ENCODE results near the gene BMP8B.

Gene BMP8B

GRCh38 chr1:39757501-39757900 lies 31.2 kb downstream of the BMP8B start:
- no peak for DNase-seq

- DNase-seq: no peak
Observed at GRCh38 chr1:39755965-39756659, 32.6 kb downstream of the BMP8B start.

- DNase-seq: no peak
Observed at GRCh38 chr1:39754906-39755504, 33.7 kb downstream of the BMP8B start.

DNA sequence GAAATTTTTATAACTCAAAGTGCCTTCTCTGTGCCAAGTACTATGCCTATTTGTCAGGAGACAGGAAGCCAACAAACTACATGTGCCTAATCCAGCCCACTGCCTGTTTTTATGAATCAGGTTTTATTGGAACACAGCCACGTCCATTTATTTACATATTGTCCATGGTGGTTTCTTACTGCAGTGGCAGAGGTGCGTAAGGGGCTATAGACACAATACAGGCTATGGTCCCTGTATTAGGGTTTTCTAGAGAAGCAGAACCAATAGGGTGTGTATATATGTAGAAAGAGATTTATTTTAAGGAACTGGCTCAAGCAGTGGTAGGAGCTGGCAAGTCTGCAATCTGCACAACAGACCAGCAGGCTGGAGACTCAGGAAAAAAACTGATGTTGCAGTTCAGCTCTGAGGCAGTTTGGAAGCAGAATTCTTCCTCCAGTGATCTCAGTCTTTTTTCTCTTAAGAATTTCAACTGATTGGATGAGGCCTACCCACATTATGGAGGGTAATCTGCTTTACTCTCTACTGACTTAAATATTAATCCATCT lies 34.6 kb downstream of the BMP8B start:
- DNase-seq: no peak

DNA sequence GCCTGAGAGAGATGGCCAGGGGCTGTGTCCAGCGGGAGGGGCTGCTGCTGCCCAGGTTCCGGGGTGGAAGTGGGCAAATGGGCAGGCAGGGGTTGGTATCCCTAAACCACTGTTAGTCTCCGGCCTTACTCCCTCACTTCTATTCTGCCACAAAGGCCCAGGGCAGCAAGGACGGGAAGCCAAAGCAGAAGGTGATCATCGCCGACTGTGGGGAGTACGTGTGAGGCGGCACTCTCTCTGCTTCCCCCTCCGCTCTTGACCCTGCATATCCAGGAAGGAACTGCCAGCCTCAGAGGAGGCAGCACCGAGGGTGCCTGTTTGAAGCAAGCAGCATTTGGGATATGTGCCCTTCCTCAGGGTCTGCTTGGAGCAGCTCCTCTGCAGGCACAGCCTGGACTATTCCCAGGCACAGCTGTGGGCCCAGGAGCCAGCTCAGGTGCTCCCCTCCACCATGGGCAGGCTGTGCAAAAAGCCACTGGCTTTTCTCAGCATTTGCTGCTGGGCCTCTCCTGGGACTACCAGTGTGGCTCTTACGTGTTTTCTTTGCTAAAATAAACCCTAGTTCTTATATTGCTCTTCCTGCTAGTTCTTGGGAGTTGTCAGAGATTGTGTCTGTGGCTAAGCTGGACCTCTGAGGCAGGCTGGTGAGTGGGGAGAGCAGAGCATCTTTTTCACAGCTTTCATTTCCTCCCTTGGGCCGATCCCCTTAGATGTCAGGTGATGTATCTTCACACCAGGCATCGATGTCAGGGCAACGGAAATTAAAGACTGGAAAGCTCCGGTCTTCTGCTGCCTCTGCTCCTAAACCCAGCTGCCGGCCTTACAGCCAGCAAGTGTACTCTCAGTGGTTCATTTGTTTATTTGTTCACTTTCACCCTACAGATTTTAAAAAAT lies 35.3 kb downstream of the BMP8B start:
- DNase-seq: no peak

DNA sequence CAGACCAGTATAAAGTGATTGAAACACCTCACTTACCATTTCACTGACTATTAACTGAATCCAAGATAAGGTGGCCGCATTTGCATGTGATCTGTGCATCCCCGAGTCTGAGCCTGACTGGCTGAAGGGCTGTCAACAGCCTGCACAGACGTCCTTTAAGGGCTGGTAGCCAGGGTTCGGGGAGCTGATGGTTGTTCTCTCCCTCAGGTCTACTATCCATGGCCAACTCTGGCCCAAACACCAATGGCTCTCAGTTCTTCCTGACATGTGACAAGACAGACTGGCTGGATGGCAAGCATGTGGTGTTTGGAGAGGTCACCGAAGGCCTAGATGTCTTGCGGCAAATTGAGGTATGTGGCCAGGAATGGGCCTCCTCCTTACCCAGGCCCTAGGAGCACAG lies 36.0 kb downstream of the BMP8B start:
- DNase-seq: no peak

DNA sequence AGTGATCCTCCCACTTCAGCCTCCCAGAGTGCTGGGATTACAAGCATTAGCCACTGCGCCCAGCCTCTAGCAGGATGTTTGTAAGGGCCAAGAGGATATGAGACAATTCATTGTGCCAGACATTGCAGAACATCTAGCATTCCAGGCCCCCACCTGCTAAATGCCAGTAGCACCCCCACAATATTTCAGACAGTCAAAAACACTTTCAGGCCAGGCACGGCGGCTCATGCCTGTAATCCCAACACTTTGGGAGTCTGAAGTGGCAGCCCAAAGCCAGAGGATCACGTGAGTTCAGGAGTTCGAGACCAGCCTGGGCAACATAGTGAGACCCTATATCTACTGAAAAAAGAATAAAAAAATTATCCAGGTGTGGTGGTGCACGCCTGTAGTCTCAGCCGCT lies 37.1 kb downstream of the BMP8B start:
- no peak for DNase-seq

DNA sequence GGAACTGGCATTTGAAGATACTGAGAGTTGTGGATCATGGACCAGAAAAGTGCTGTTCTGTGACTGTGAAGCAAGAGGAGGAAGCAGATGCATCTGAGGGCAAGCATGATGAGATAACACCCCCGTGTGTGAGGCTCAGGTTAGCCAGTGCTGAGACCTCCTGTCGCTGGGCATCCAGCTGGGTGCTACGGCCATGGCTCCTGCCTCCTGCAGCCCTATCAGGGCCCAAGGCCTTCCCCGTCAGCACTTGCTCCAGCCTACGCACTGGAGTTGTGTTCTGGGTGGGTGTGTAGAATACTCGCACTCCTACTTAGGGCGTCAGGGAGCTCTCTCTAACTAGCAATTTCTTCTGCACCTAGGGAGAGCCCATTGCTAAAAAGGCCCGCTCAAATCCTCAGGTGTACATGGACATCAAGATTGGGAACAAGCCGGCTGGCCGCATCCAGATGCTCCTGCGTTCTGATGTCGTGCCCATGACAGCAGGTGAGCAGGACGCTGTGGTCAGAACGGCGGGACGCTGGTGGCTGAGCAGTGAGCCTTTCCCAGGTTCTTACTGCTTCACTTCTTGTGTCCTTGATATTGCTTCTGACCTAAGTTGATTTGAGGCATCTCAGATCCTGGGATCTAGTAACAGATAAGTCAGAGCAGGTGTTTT lies 43.5 kb downstream of the BMP8B start:
- DNase-seq: no peak

DNA sequence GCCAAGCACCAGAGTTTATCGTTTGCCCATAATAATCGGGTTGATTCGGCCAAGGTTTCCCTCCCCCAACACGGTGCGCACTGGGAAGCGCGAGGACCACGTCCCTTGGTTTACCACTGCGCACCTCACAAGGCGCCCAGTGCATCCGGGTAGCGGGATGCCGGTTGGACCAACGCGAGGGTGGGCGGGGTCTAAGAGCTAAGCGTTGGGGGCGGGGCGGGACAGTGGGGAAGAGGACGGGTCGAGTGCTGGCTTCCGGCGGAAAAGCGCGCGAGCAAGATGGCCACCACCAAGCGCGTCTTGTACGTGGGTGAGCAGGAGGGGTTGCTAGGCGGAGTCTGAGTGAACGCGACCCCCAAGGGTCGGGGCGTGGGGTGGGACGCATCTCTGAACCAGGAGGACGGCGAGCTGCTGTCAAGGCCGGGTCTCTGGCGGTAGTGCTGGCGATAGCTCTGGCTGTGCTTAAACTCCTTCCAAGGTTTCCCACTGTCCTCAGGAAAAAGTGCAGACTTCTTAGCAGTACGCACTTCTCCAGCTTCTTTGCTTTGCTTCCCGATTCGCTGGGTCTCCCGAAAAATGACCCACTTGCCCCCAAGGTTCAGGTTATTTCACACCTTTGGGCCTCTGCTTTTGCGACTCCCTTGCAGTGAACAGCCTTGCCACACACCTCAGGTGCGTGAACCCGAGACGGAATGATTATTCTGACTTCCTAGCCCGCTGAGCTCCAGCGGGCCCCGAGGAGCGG lies 49.9 kb downstream of the BMP8B start, which contains the start of gene PPIE:
PPIE (plus strand) TSS at position 261 of the 745 bp plus-strand sequence; CDS start at position 280, 19 bp downstream.
- peak; percentile 85 for DNase-seq

DNA sequence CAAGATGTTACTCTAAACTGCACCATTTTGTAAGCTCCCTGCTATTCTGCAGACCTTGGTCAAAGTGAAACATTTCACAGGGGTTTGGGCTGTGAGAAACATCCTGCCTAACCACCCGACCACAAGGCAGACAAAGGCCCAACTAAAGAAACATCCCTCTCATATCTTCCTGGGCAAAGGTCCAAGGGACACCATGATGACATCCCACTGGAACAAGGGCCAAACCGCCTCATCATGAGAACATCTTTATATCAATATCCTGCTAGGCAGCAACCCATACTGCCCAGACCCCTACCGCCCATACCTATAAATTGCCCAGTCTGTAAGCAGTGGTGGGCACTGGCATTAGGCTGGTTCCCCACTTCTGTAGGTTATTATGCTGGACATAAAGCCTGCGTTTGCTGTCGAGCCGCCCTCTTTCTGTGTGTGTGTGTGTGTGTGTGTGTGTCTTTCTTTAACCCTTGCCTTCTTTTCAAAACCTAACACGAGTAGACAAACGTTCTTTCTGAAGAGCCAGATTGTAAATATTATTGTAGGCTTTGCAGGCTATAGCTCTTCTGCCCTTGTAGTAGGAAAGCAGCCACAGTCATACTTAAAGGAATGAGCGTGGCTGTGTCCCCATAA lies 51.0 kb downstream of the BMP8B start:
- DNase-seq: no peak

DNA sequence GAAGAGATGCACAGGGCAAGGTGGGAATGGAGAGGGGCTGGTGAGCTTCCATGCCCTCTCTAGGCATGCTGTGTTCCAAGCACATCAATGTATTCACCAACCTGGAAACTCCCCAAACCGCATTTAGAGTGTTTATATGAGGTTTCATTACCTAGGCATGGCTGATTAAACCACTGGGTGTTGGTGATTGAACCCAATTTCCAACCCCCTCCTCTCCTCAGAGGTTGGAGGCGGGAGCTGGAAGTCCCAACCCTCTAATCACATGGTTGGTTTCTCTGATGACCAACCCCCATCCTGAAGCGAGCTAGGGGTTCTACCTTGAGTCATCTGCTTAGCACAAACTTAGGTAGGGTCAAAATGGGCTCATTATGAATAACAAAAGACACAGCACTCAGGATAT lies 52.9 kb downstream of the BMP8B start:
- no peak for DNase-seq

GRCh38 chr1:39733161-39733560 lies 55.5 kb downstream of the BMP8B start:
- no peak for DNase-seq

- DNase-seq: no peak
Observed at GRCh38 chr1:39732730-39733129, 55.9 kb downstream of the BMP8B start.

GRCh38 chr1:39729842-39730241 lies 58.8 kb downstream of the BMP8B start:
- no peak for DNase-seq

DNA sequence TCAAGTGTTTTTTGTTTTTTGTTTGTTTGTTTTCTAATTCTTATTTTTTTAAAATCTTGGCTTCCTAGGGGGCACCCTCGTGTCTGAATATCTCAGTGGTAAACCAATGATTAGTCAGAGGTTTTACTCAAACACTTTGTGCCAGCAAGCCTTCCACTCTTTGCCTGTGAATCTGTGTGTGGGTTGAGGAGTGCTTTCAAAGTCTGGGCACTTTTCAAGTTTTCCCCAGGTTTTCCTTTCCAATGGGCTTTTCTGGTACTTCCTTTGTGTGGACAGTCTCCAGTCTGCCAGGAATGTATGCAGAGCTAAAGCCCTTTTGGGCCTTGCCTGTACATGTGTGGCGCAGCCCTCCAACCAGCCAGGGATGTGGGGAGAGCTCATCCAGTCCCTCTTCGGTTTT lies 59.6 kb downstream of the BMP8B start:
- no peak for DNase-seq

GRCh38 chr1:39727932-39728317 lies 60.7 kb downstream of the BMP8B start:
- DNase-seq: no peak

DNA sequence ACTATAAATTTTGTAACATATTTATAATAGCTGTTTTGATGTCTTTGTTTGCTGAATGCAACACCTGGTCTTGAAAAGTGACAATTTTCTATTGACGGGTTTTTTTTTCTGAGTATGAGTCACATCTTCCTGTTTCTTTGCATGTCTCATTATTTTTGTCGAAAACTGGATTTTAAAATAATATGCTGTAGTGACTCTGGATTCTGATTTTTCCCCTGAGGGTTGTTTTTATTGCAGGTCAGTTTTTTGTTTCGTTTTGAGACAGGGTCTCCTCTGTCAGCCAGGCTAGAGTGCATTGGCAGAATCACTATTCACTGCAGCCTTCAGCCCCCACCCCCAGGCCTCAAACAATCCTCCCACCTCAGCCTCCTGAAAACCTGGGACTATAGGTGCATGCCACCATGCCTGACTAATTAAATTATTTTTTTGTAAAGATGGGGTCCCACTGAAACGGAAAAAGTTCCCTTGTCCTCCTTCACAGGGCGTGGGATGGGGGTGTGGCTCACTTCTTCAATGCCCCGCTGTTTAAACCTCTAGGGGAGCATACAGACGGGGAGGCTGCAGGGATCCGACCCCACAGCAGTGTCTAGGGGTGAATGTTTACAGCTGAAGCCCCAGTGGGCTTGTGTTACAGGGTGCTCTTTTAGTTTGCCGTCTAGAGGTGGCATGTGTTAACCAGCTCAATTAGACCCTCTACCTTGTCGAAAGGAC lies 61.3 kb downstream of the BMP8B start:
- no peak for DNase-seq

DNA sequence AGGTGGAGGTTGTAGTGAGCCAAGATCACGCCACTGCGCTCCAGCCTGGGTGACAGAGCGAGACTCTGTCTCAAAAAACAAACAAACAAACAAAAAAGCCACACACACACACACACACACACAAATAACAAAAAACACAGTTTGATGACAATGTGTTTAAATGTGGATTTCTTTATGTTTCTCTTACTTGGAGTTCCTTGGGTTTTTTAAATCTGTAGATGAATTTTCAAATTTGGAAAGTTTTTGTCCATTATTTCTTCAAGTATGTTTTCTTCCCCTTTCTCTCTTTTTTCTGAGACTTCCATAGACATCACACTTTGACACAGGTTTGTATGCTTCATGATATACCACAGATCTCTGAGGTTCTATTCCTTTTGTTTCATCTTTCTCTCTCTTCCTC lies 62.1 kb downstream of the BMP8B start:
- no peak for DNase-seq

- DNase-seq: peak; percentile 63
Observed at GRCh38 chr1:39722495-39722894, 66.2 kb downstream of the BMP8B start.

GRCh38 chr1:39721664-39722063 lies 67.0 kb downstream of the BMP8B start:
- DNase-seq: no peak
